ENCODE measurements around the gene SHB. TPM values are rescaled to one million over a fixed set of nuclear protein-coding genes. Genes with fewer than 3 reads are reported as not detected.

The SHB gene
- total and polyA plus RNA-seq, 2 experiments from 2014 or later: 20.8 to 48.3 TPM

- H3K4me1 ChIP-seq (ENCODE audit: insufficient read depth): peaks cover 20% of the 10 kb centered on the region
- no peaks in the 10 kb centered on the region for H3K9me2 ChIP-seq (replicated peaks; ENCODE audit: insufficient read depth)
- no peak overlapping the region for H3K27ac ChIP-seq
- no peaks in the 10 kb centered on the region for H3K27me3 ChIP-seq
- peaks cover 34% of the 10 kb centered on the region for H3K79me2 ChIP-seq
- WGBS (ENCODE audit: low lambda C conversion rate, missing lambda C conversion rate): 97% methylated on average over 4 of the region's 4 CpGs
- DNase-seq (ENCODE audit: low spot score): no peak
- H3K36me3 ChIP-seq (replicated peaks; ENCODE audit: insufficient read depth, low read depth): no peaks in the 10 kb centered on the region
- H3K4me2 ChIP-seq: no peak overlapping the region
- H3K4me3 ChIP-seq: no peak overlapping the region
- no peaks in the 10 kb centered on the region for H3K9me3 ChIP-seq (ENCODE audit: low read depth)
- H2AFZ ChIP-seq: no peak overlapping the region
- H4K20me1 ChIP-seq (ENCODE audit: insufficient read depth, poor library complexity, severe bottlenecking): no peaks in the 10 kb centered on the region
- TF ChIP-seq CTCF (IDR thresholded peaks at IDR 0.05; ENCODE audit: poor library complexity) (no peak), EZH2phosphoT487 (IDR thresholded peaks at IDR 0.05; ENCODE audit: low read depth, severe bottlenecking, unreplicated experiment) (no peak), EZH2 (IDR thresholded peaks at IDR 0.05; ENCODE audit: borderline replicate concordance) (no peak)
These were observed 109.1 kb downstream of the SHB start for GRCh38 chr9:37959976-37960375.

DNA sequence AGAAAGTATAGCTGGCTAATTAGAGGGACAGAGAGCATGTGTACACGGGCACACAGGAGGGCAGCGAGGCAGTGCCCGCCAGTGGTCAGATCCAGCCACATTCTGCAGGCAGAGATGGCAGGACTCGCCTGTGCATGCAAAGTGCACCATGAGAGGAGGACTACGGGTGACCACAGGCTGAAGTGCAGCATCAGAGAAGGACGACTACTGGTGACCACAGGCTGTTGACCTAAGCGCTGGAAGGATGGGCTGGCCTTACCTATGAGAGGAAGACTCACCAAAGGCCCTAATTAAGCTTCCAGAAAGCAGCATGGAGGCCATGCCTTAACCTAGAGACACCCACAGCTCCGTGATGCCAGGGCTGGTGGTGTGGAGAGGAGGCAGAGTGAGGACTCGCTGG is 110.9 kb downstream of the SHB start:
- no peaks in the 10 kb centered on the region for H3K9me2 ChIP-seq (replicated peaks; ENCODE audit: insufficient read depth)
- WGBS (ENCODE audit: low lambda C conversion rate, missing lambda C conversion rate): 96% methylated on average over 9 of the region's 9 CpGs
- H3K27ac ChIP-seq: no peak overlapping the region
- H3K27me3 ChIP-seq: no peaks in the 10 kb centered on the region
- no peaks in the 10 kb centered on the region for H3K9me3 ChIP-seq (ENCODE audit: low read depth)
- DNase-seq (ENCODE audit: low spot score): no peak
- peaks cover 9% of the 10 kb centered on the region for H3K4me1 ChIP-seq (ENCODE audit: insufficient read depth)
- H3K4me2 ChIP-seq: no peak overlapping the region
- H3K36me3 ChIP-seq (replicated peaks; ENCODE audit: insufficient read depth, low read depth): no peaks in the 10 kb centered on the region
- TF ChIP-seq EZH2 (IDR thresholded peaks at IDR 0.05; ENCODE audit: borderline replicate concordance) (no peak), CTCF (IDR thresholded peaks at IDR 0.05; ENCODE audit: poor library complexity) (no peak), EZH2phosphoT487 (IDR thresholded peaks at IDR 0.05; ENCODE audit: low read depth, severe bottlenecking, unreplicated experiment) (no peak)
- H3K4me3 ChIP-seq: no peak overlapping the region
- no peaks in the 10 kb centered on the region for H4K20me1 ChIP-seq (ENCODE audit: insufficient read depth, poor library complexity, severe bottlenecking)
- peaks cover 34% of the 10 kb centered on the region for H3K79me2 ChIP-seq
- no peak overlapping the region for H2AFZ ChIP-seq

GRCh38 chr9:37957664-37957953 is 111.4 kb downstream of the SHB start:
- H4K20me1 ChIP-seq (ENCODE audit: insufficient read depth, poor library complexity, severe bottlenecking): no peaks in the 10 kb centered on the region
- no peaks in the 10 kb centered on the region for H3K9me2 ChIP-seq (replicated peaks; ENCODE audit: insufficient read depth)
- WGBS (ENCODE audit: low lambda C conversion rate, missing lambda C conversion rate): 82% methylated on average over 2 of the region's 2 CpGs
- no peaks in the 10 kb centered on the region for H3K36me3 ChIP-seq (replicated peaks; ENCODE audit: insufficient read depth, low read depth)
- H3K4me2 ChIP-seq: no peak overlapping the region
- no peak for DNase-seq (ENCODE audit: low spot score)
- H3K27ac ChIP-seq: no peak overlapping the region
- TF ChIP-seq EZH2phosphoT487 (IDR thresholded peaks at IDR 0.05; ENCODE audit: low read depth, severe bottlenecking, unreplicated experiment) (no peak), CTCF (IDR thresholded peaks at IDR 0.05; ENCODE audit: poor library complexity) (no peak), EZH2 (IDR thresholded peaks at IDR 0.05; ENCODE audit: borderline replicate concordance) (no peak)
- peaks cover 5% of the 10 kb centered on the region for H3K4me1 ChIP-seq (ENCODE audit: insufficient read depth)
- H3K4me3 ChIP-seq: no peak overlapping the region
- no peaks in the 10 kb centered on the region for H3K9me3 ChIP-seq (ENCODE audit: low read depth)
- peaks cover 31% of the 10 kb centered on the region for H3K79me2 ChIP-seq
- no peaks in the 10 kb centered on the region for H3K27me3 ChIP-seq
- H2AFZ ChIP-seq: no peak overlapping the region
